ENCODE results near the gene TMED7. TPM values are rescaled to one million over a fixed set of nuclear protein-coding genes. Genes with fewer than 3 reads are reported as not detected.

Gene TMED7
- 44.4 TPM for polyA plus RNA-seq (2012; ENCODE audit: insufficient read length, low read depth)

DNA sequence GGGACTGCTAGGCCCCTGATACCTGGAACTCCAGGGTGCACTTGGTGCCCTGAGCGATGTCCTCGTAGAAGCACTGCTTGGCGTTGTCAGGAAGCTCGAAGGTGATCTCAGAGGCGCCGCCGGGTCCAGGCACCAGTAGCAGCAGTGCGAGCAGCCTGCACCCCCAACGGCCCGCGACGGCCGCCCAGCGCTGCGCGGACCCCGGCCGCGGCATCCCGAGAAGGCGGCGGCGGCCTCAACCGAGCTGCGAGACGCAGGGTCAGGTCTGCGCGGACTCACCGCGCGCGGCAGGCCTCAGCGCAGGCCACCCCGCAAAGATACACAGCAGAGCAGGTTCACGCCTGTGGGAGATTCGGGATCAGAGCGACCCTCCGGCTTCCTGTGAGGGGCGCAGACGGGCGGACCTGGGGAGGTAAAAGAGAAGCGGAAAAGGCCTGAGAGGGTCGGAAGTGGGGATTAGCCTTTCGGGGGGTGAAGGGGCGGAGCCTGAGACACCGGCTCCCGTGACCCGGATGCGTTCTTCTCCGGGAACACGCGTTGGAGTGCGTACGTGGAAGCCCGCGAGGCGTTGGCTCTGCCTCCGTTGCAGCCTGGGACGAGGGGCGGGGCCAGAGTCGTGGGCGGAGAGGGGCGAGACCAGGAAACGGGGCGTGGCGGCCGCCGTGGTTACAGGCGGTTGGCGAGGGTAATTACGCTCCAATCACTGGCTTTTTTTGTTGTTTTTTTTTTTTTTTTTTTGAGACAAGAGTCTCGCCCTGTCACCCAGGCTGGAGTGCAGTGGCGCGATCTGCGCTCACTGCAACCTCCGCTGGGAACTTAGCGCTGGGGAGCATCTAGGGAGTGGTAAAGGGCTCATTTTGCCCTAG is at the start of gene TMED7:
Gene TMED7, minus strand, starts transcription at position 458 of the 866 bp plus-strand sequence. Its CDS starts 244 bp downstream, at position 214.
- TF ChIP-seq POLR2AphosphoS5 (IDR thresholded peaks at IDR 0.05; ENCODE audit: low read depth, low read length) (peak; percentile 91), REST (IDR thresholded peaks at IDR 0.05; ENCODE audit: insufficient read depth in 1 of 2, low read depth in 2 of 2, low read length in 2 of 2) (no peak), SIN3A (IDR thresholded peaks at IDR 0.05; ENCODE audit: borderline replicate concordance, insufficient read depth, low read length) (peak; percentile 66; the same call in 1 of the 2 replicates), TAF1 (IDR thresholded peaks at IDR 0.05; ENCODE audit: borderline replicate concordance, insufficient read depth, low read length) (peak; percentile 50; the same call in 1 of the 2 replicates), FOXP2 (optimal IDR thresholded peaks at IDR 0.05; ENCODE audit: borderline replicate concordance, extremely low read depth, extremely low read length, insufficient read depth) (peak; percentile 96)

- TF ChIP-seq SIN3A (IDR thresholded peaks at IDR 0.05; ENCODE audit: borderline replicate concordance, insufficient read depth, low read length) = no peak
- TF ChIP-seq TAF1 (IDR thresholded peaks at IDR 0.05; ENCODE audit: borderline replicate concordance, insufficient read depth, low read length) = no peak
- TF ChIP-seq FOXP2 (optimal IDR thresholded peaks at IDR 0.05; ENCODE audit: borderline replicate concordance, extremely low read depth, extremely low read length, insufficient read depth) = no peak
- TF ChIP-seq POLR2AphosphoS5 (IDR thresholded peaks at IDR 0.05; ENCODE audit: low read depth, low read length) = no peak
- TF ChIP-seq REST (IDR thresholded peaks at IDR 0.05; ENCODE audit: insufficient read depth in 1 of 2, low read depth in 2 of 2, low read length in 2 of 2) = no peak
Measured at GRCh38 chr5:115673596-115673995, 47.8 kb upstream of the TMED7 start.

GRCh38 chr5:115671939-115672338 is 46.1 kb upstream of the TMED7 start:
- no peak for TF ChIP-seq FOXP2 (optimal IDR thresholded peaks at IDR 0.05; ENCODE audit: borderline replicate concordance, extremely low read depth, extremely low read length, insufficient read depth)

DNA sequence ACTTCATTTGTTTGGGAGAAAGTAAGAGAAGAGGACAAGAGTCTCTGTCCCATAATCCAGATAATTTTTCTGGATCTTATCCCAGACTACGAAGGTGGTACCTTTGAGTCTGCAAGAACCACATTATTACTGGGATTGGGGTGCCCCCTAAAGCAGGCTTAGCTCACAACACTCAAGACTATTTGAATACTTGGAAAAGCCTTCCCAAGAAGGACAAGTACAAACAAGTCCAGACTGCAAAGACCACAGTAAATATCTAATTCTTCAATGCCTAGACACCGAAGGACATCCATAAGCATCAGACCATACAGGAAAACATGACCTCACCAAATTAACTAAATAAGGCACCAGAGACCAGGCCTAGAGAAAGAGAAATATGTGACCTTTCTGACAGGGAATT is 40.2 kb upstream of the TMED7 start:
- no peak for TF ChIP-seq SIN3A (IDR thresholded peaks at IDR 0.05; ENCODE audit: borderline replicate concordance, insufficient read depth, low read length)
- TF ChIP-seq TAF1 (IDR thresholded peaks at IDR 0.05; ENCODE audit: borderline replicate concordance, insufficient read depth, low read length) = no peak
- TF ChIP-seq REST (IDR thresholded peaks at IDR 0.05; ENCODE audit: insufficient read depth in 1 of 2, low read depth in 2 of 2, low read length in 2 of 2) = no peak
- no peak for TF ChIP-seq POLR2AphosphoS5 (IDR thresholded peaks at IDR 0.05; ENCODE audit: low read depth, low read length)
- no peak for TF ChIP-seq FOXP2 (optimal IDR thresholded peaks at IDR 0.05; ENCODE audit: borderline replicate concordance, extremely low read depth, extremely low read length, insufficient read depth)

- TF ChIP-seq FOXP2 (optimal IDR thresholded peaks at IDR 0.05; ENCODE audit: borderline replicate concordance, extremely low read depth, extremely low read length, insufficient read depth) (no peak), POLR2AphosphoS5 (IDR thresholded peaks at IDR 0.05; ENCODE audit: low read depth, low read length) (no peak), TAF1 (IDR thresholded peaks at IDR 0.05; ENCODE audit: borderline replicate concordance, insufficient read depth, low read length) (no peak), REST (IDR thresholded peaks at IDR 0.05; ENCODE audit: insufficient read depth in 1 of 2, low read depth in 2 of 2, low read length in 2 of 2) (no peak), SIN3A (IDR thresholded peaks at IDR 0.05; ENCODE audit: borderline replicate concordance, insufficient read depth, low read length) (no peak)
Measured at GRCh38 chr5:115661563-115661962, 35.7 kb upstream of the TMED7 start.
